Stimulated activated CD8-positive, alpha-beta memory T cell treated with anti-CD3 and anti-CD28 coated beads, Interleukin-7, amount 100 ng/mL, for 1 hour (primary cell): ENCODE data around the gene SIGLEC7.

Experiments
- DNase-seq, 2 donors: peaks; one replicate each; pipeline ENCODE4 v3.0.0-alpha.2; 2020; ENCODE audit warnings: low read depth in 2 of 2

Gene SIGLEC7

GRCh38 chr19:51119101-51119500, 23.0 kb upstream of the SIGLEC7 start:
- no peak for DNase-seq

- no peak for DNase-seq
These were observed 22.5 kb upstream of the SIGLEC7 start for GRCh38 chr19:51119611-51120010.

GRCh38 chr19:51120160-51120559, 21.9 kb upstream of the SIGLEC7 start:
- no peak for DNase-seq

GRCh38 chr19:51121257-51121656, 20.8 kb upstream of the SIGLEC7 start:
- DNase-seq, result no peak

- DNase-seq, result no peak
These were observed 19.8 kb upstream of the SIGLEC7 start for GRCh38 chr19:51122112-51122981.

GRCh38 chr19:51123381-51123800, 18.7 kb upstream of the SIGLEC7 start:
- DNase-seq, result no peak

GRCh38 chr19:51123802-51124201, 18.3 kb upstream of the SIGLEC7 start:
- no peak for DNase-seq

- DNase-seq, result no peak
These were observed 17.9 kb upstream of the SIGLEC7 start for GRCh38 chr19:51124216-51124615.

- DNase-seq, result no peak
These were observed 17.4 kb upstream of the SIGLEC7 start, which contains the start of gene SIGLEC9 for GRCh38 chr19:51124729-51125128. TSS of gene SIGLEC9 (plus strand) at chr19:51124906. CDS start at chr19:51124975, 69 bp downstream.

GRCh38 chr19:51125421-51126075, 16.6 kb upstream of the SIGLEC7 start:
- DNase-seq, result no peak

GRCh38 chr19:51127032-51127431, 15.1 kb upstream of the SIGLEC7 start:
- DNase-seq, result no peak

GRCh38 chr19:51127755-51128154, 14.3 kb upstream of the SIGLEC7 start:
- DNase-seq, result no peak

- no peak for DNase-seq
These were observed 13.9 kb upstream of the SIGLEC7 start for GRCh38 chr19:51128227-51128626.

- DNase-seq, result no peak
These were observed 12.4 kb upstream of the SIGLEC7 start for GRCh38 chr19:51129716-51130115.

GRCh38 chr19:51131780-51132680, 10.1 kb upstream of the SIGLEC7 start:
- no peak for DNase-seq

GRCh38 chr19:51135004-51135403, 7.1 kb upstream of the SIGLEC7 start:
- DNase-seq, result no peak

- DNase-seq, result no peak
These were observed 5.9 kb upstream of the SIGLEC7 start for GRCh38 chr19:51135986-51136762.

- DNase-seq, result no peak
These were observed 5.1 kb upstream of the SIGLEC7 start for GRCh38 chr19:51136851-51137551.

- DNase-seq, result no peak
These were observed 4.2 kb upstream of the SIGLEC7 start for GRCh38 chr19:51137792-51138425.

- DNase-seq, result no peak
These were observed 3.5 kb upstream of the SIGLEC7 start for GRCh38 chr19:51138549-51138979.
